H1 (cell line): ENCODE data around the gene ST14. TPM values are rescaled to one million over a fixed set of nuclear protein-coding genes. Genes with fewer than 3 reads are reported as not detected.

Experiments
- CHD7 ChIP-seq: fragments of 300-600 bp; sonication (generic); IDR thresholded peaks from 2 replicates; pipeline ENCODE4 v1.7.1; 2012; ENCODE audit warnings: low read length, moderate library complexity, mild to moderate bottlenecking, inconsistent platforms; ENCODE audit not compliant: insufficient replicate concordance
- NANOG ChIP-seq: IDR thresholded peaks from 2 replicates; pipeline ENCODE4 v1.6.1; 2011; ENCODE audit warnings: low read length, low read depth, mild to moderate bottlenecking, inconsistent platforms; ENCODE audit not compliant: insufficient read depth, poor library complexity, severe bottlenecking
- polyA plus RNA-seq, 7 experiments: library from polyadenylated mRNA; depleted of rRNA in 3 of 7; stranded (reverse) in 5 of 7; unstranded in 2 of 7; fragments of >200 nt in 5 of 7; fragments of 200-250 nt in 2 of 7; gene quantifications; 1 replicate in 5 of 7; 2 replicates in 1 of 7; 4 replicates in 1 of 7; pipeline versions ENCODE4 v1.2.1 to v1.2.3, GENCODE V29; 2011 to 2013; ENCODE audit warnings: missing spikeins in 2 of 7, mixed read lengths in 2 of 7
- total RNA-seq: library from RNA; stranded (reverse); fragmentation: NEBNext Ultra II Directional; extraction: Animal tissue kit (Norgen Biotek cat#: 25700); gene quantifications from 2 replicates; pipeline ENCODE4 v1.2.1, GENCODE V29; 2021

Gene ST14
- total and polyA plus RNA-seq, 2 of the 8 experiments (the other 6 are each of a cell fraction or from before 2014, with no cell fraction given): 22.4 to 24.9 TPM

DNA sequence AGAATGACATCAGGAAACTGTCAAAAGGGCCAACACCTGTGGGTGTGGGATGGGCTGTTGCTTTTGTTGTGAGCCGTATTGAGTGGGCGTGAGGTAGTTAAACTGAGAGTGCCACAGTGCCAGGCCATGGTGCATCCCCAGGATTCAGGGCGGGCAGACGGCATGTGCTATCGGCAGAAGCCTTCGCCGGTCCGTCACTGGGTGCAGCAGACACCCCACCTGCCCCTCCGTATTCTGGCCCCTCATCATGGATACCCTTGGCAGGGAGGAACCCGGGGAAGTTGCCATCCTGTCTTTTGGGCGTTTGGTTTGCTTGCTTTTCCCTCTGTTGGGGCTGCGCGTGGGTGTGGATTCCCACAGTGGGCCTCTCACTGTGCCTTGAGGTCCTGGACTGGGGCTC, 27.5 kb downstream of the ST14 start (continued):
- TF ChIP-seq CHD7 (no peak), NANOG (no peak)
